K562 (cell line): ENCODE data around the gene BMP6. TPM values are rescaled to one million over a fixed set of nuclear protein-coding genes. Genes with fewer than 3 reads are reported as not detected.
A peak's percentile ranks its signal among the peaks of the same experiment; 100 is the strongest.

Experiments
- ATAC-seq: fragments of 200-7000 bp; cut with Tn5 transposase; 3 replicates; pipeline ENCODE4 v1.9.1; 2020; ENCODE audit warnings: moderate library complexity
- BruUV-seq: library from RNA; stranded (reverse); fragments of 400-500 nt; replicated peaks from 2 replicates; lab custom pipeline; 2021; lab: Mats Ljungman, UMichigan
- CTCF ChIA-PET: fragments of 300-600 bp; formaldehyde crosslinking; extraction: SDS; loops from one replicate; lab custom pipeline; 2021; ENCODE audit warnings: low intra/inter-chr PET ratio; lab: Yijun Ruan, JAX
- POLR2A ChIA-PET: fragments of 300-600, 350-650 bp; sonication (Branson Sonifier 250); formaldehyde crosslinking; extraction: SDS; loops from one replicate; lab custom pipeline; 2021; ENCODE audit warnings: antibody characterized with exemption, inconsistent platforms; lab: Yijun Ruan, JAX
- DNase-seq, 4 experiments: peaks; one replicate each; pipeline versions ENCODE4 v3.0.0 to v3.0.0-alpha.2; 2011 to 2018; ENCODE audit warnings: low spot score in 3 of 4, mixed read lengths in 3 of 4; ENCODE audit errors: extremely low read depth in 1 of 4
- FAIRE-seq: peaks from 2 replicates; lab custom pipeline; 2011; peaks lifted over from hg19 to GRCh38; lab: Jason Lieb, UNC
- H2AFZ ChIP-seq: 2 replicates; pipeline ENCODE4 v1.6.0; 2011; ENCODE audit warnings: low read depth, low read length, control low read depth, inconsistent platforms
- H3K27ac ChIP-seq: fragments of 200-600 bp; 3 replicates; pipeline ENCODE4 v1.8.0; 2011; ENCODE audit warnings: low read depth, mild to moderate bottlenecking, control low read depth, inconsistent platforms, low read length, moderate library complexity, mixed read lengths; ENCODE audit errors: extremely low read depth
- H3K27me3 ChIP-seq, 2 experiments: fragments of 300-600 bp in 1 of 2; 2 replicates in 1 of 2; 3 replicates in 1 of 2; pipeline versions ENCODE4 v1.6.0 to v1.8.0; 2011; ENCODE audit warnings: inconsistent platforms in 2 of 2, low read length in 2 of 2, mild to moderate bottlenecking in 1 of 2, mixed read lengths in 1 of 2, moderate library complexity in 1 of 2; ENCODE audit not compliant: control insufficient read depth in 2 of 2, insufficient read depth in 2 of 2
- H3K36me3 ChIP-seq: fragments of 300-600 bp; 3 replicates; pipeline ENCODE4 v1.8.0; 2011; ENCODE audit warnings: mild to moderate bottlenecking, low read length, inconsistent platforms; ENCODE audit not compliant: control insufficient read depth, insufficient read depth
- H3K4me1 ChIP-seq, 2 experiments: fragments of 200-600 bp in 1 of 2; replicated peaks in 1 of 2; 2 replicates in 1 of 2; 3 replicates in 1 of 2; pipeline versions ENCODE4 v1.5.1 to v1.8.0; 2011; ENCODE audit warnings: inconsistent platforms in 2 of 2, low read length in 2 of 2, mild to moderate bottlenecking in 1 of 2, mixed read lengths in 1 of 2, moderate library complexity in 1 of 2; ENCODE audit not compliant: control insufficient read depth in 2 of 2, insufficient read depth in 2 of 2
- H3K4me2 ChIP-seq: 2 replicates; pipeline ENCODE4 v1.6.1; 2011; ENCODE audit warnings: low read length, control low read depth, inconsistent platforms, mixed read lengths; ENCODE audit not compliant: insufficient read depth
- H3K4me3 ChIP-seq: fragments of 200-600 bp; sonication (generic), shearing (Covaris generic); 2 replicates; pipeline ENCODE4 v1.5.1; 2016; ENCODE audit warnings: control low read depth, inconsistent platforms
- H3K79me2 ChIP-seq: fragments of 200-600 bp; 3 replicates; pipeline ENCODE4 v1.8.0; 2011; ENCODE audit warnings: low read length, inconsistent platforms; ENCODE audit not compliant: control insufficient read depth, insufficient read depth
- H3K9ac ChIP-seq, 2 experiments: 2 replicates each; pipeline versions ENCODE4 v1.6.0 to v1.6.1; 2011; ENCODE audit warnings: low read depth in 2 of 2, low read length in 2 of 2, control low read depth in 1 of 2, inconsistent platforms in 1 of 2, mild to moderate bottlenecking in 1 of 2, mixed read lengths in 1 of 2; ENCODE audit not compliant: insufficient read depth in 1 of 2
- H3K9me1 ChIP-seq: one replicate; pipeline ENCODE4 v1.6.0; 2011; ENCODE audit warnings: inconsistent platforms, mild to moderate bottlenecking, low read length, moderate library complexity; ENCODE audit not compliant: control insufficient read depth, insufficient read depth
- H3K9me3 ChIP-seq: replicated peaks from 2 replicates; pipeline ENCODE4 v1.5.1; 2011; ENCODE audit warnings: low read depth, low read length, inconsistent platforms; ENCODE audit not compliant: control insufficient read depth, insufficient read depth
- H4K20me1 ChIP-seq: replicated peaks from 2 replicates; pipeline ENCODE4 v1.6.1; 2011; ENCODE audit warnings: low read length, inconsistent platforms, mixed read lengths; ENCODE audit not compliant: control insufficient read depth, insufficient read depth
- ARID1B ChIP-seq: fragments of 450-650 bp; IDR thresholded peaks from 2 replicates; pipeline ENCODE4 v1.6.1; 2016; ENCODE audit warnings: antibody characterized with exemption, mild to moderate bottlenecking, inconsistent platforms
- C11orf30 ChIP-seq: fragments of 450-650 bp; IDR thresholded peaks from 2 replicates; pipeline ENCODE4 v1.6.1; 2016; ENCODE audit warnings: low read depth, mild to moderate bottlenecking
- E2F8 ChIP-seq: fragments of 450-650 bp; IDR thresholded peaks from 2 replicates; pipeline ENCODE4 v1.7.1; 2018; ENCODE audit warnings: mild to moderate bottlenecking, low read depth; ENCODE audit not compliant: partially characterized antibody
- MAFG ChIP-seq: fragments of 450-650 bp; conservative IDR thresholded peaks from 2 replicates; pipeline ENCODE4 v1.6.1; 2016; ENCODE audit warnings: missing genetic modification characterization, missing compliant biosample characterization
- SETDB1 ChIP-seq: IDR thresholded peaks from one replicate; pipeline ENCODE4 v1.6.1; 2012; ENCODE audit warnings: low read length, control low read depth, inconsistent platforms
- ZNF316 ChIP-seq: fragments of 450-650 bp; IDR thresholded peaks from 2 replicates; pipeline ENCODE4 v1.6.1; 2016
- WGBS: fragments of 100-300 bp; shearing (Covaris generic); methylation state at CpG from one replicate; pipeline ENCODE4 v1.1.6; 2016; ENCODE audit warnings: low coverage, mixed read lengths; ENCODE audit not compliant: insufficient coverage; ENCODE audit errors: missing lambda C conversion rate; 5-methylcytosine and 5-hydroxymethylcytosine counted together
- in situ Hi-C: fragments of 300-500 bp; cut with MboI; formaldehyde crosslinking; loops from 4 replicates; pipeline ENCODE4 v1.15.0; 2018; ENCODE audit warnings: inconsistent platforms, mixed read lengths
- intact Hi-C: fragments of 100-400 bp; cut with micrococcal nuclease; formaldehyde crosslinking; loops from 2 replicates; pipeline ENCODE4 v1.14.2; 2022
- polyA plus RNA-seq, 8 experiments: library from polyadenylated mRNA; depleted of rRNA in 4 of 8; stranded (reverse) in 5 of 8; unstranded in 3 of 8; fragments of >200 nt; fragmentation: Nextera tagmentation in 2 of 8; fragmentation: Illumina TruSeq in 1 of 8; extraction: Ambion mirVana in 2 of 8; extraction: Trizol in 1 of 8; gene quantifications; 2 replicates each; pipeline versions ENCODE4 v1.2.1 to v1.2.3, GENCODE V29; 2011 to 2014; ENCODE audit warnings: inconsistent platforms in 1 of 8, missing spikeins in 1 of 8
- total RNA-seq, 7 experiments: library from RNA; depleted of rRNA in 6 of 7; stranded (reverse); fragments of >200 nt in 6 of 7; fragmentation: Illumina TruSeq in 2 of 7; extraction: Trizol in 2 of 7; gene quantifications; 2 replicates each; pipeline versions ENCODE4 v1.2.1 to v1.2.3, GENCODE V29; 2011 to 2021; ENCODE audit warnings: low replicate concordance in 1 of 7

The BMP6 gene
- total and polyA plus RNA-seq, 9 of the 15 experiments (the other 6 are each of a cell fraction or from before 2014, with no cell fraction given): 0.01 to 0.13 (median 0.06) TPM; not detected in 3

- TF ChIP-seq ARID1B (no peak), E2F8 (no peak)
Observed at GRCh38 chr6:7737106-7737505, 11.2 kb downstream of the BMP6 start (continued).

GRCh38 chr6:7737867-7738266 is 12.0 kb downstream of the BMP6 start:
- no peak for DNase-seq
- TF ChIP-seq MAFG (tag) (peak; percentile 51), SETDB1 (no peak), ZNF316 (peak; percentile 81), C11orf30 (peak; percentile 15; the same call in 1 of the 2 replicates)
- H3K27ac ChIP-seq: no peak overlapping the region
- FAIRE-seq: no peak
- H3K9me3 ChIP-seq: no peaks in the 10 kb centered on the region
- no peaks in the 10 kb centered on the region; the same call in 1 of the 2 replicates for H4K20me1 ChIP-seq
- no peaks in the 10 kb centered on the region for H3K79me2 ChIP-seq
- no peak overlapping the region for H3K9ac ChIP-seq
- ChIA-PET POLR2A (interaction anchor here (1.0 kb wide), 1 partner anchor 8 kb away, joined by 3 read pairs; no protein-coding TSS in a partner anchor), CTCF (no interaction called here)
- BruUV-seq: no TSS peak
- H2AFZ ChIP-seq: no peak overlapping the region
- WGBS: 6% methylated on average over 2 of the region's 2 CpGs
- H3K9me1 ChIP-seq: no peaks in the 10 kb centered on the region
- H3K27me3 ChIP-seq: peaks cover 31 to 50% of the 10 kb centered on the region in 2 experiments
- H3K4me2 ChIP-seq: no peak overlapping the region
- intact Hi-C loops: no loop called here
- ATAC-seq: no peak
- H3K4me1 ChIP-seq: no peaks in the 10 kb centered on the region
- no peaks in the 10 kb centered on the region for H3K36me3 ChIP-seq
- no peak overlapping the region for H3K4me3 ChIP-seq
- in situ Hi-C loops: loop anchor here (5.0 kb wide), 1 partner anchor 1071 kb away; no protein-coding TSS in a partner anchor
